Esophagus muscularis mucosa (tissue), 4 donors: Measurements from ENCODE around the gene SCAF8. TPM values are rescaled to one million over a fixed set of nuclear protein-coding genes. Genes with fewer than 3 reads are reported as not detected.

Experiments used
- DNase-seq: peaks from one replicate; pipeline ENCODE4 v3.0.0-alpha.2; 2017; ENCODE audit errors: extremely low spot score
- H3K27ac ChIP-seq, 4 donors: fragments of 200-600 bp; sonication (generic); replicated peaks in 1 of 4; 1 replicate in 3 of 4; 2 replicates in 1 of 4; pipeline ENCODE4 v1.5.1; 2016 to 2019; ENCODE audit warnings: mild to moderate bottlenecking in 1 of 4
- H3K27me3 ChIP-seq, 4 donors: fragments of 200-600 bp; sonication (generic); one replicate each; pipeline versions ENCODE4 v1.5.1 to v1.6.0; 2016 to 2019
- H3K36me3 ChIP-seq, 4 donors: fragments of 200-600 bp; sonication (generic); one replicate each; pipeline ENCODE4 v1.5.1; 2016 to 2019
- H3K4me1 ChIP-seq, 4 donors: fragments of 200-600 bp; sonication (generic); one replicate each; pipeline ENCODE4 v1.5.1; 2016 to 2019
- H3K4me3 ChIP-seq, 4 donors: fragments of 200-600 bp; sonication (generic); 1 replicate in 2 of 4; 2 replicates in 2 of 4; pipeline ENCODE4 v1.5.1; 2016 to 2019; ENCODE audit warnings: mild to moderate bottlenecking in 4 of 4, moderate library complexity in 1 of 4
- H3K9me3 ChIP-seq, 4 donors: fragments of 200-600 bp; sonication (generic); 1 replicate in 3 of 4; 2 replicates in 1 of 4; pipeline ENCODE4 v1.5.1; 2016 to 2019
- EP300 ChIP-seq: sonication (generic); formaldehyde crosslinking; IDR thresholded peaks from one replicate; pipeline ENCODE4 v1.6.1; 2017; ENCODE audit warnings: antibody characterized with exemption
- POLR2A ChIP-seq: fragments of 450-650 bp; IDR thresholded peaks from one replicate; pipeline ENCODE4 v1.6.1; 2017; ENCODE audit warnings: antibody characterized with exemption, moderate library complexity, mild to moderate bottlenecking, low read depth
- POLR2AphosphoS5 ChIP-seq, 2 donors: sonication (generic); formaldehyde crosslinking; IDR thresholded peaks; one replicate each; pipeline ENCODE4 v1.6.1; 2017; ENCODE audit warnings: antibody characterized with exemption in 2 of 2
- WGBS: methylation state at CpG from one replicate; pipeline ENCODE4 v1.1.5; 2018; 5-methylcytosine and 5-hydroxymethylcytosine counted together
- intact Hi-C: fragments of 100-400 bp; cut with DNase I; formaldehyde crosslinking; loops from one replicate; pipeline ENCODE4 v1.15.1; 2023
- total RNA-seq, 4 donors: library from RNA; depleted of rRNA; stranded (reverse); fragments of >200 nt; gene quantifications; one replicate each; pipeline versions ENCODE4 v1.1.0 to v1.2.1, GENCODE V29; 2016
- TF ChIP-seq, protein P1 (sequence below), 3 experiments: fragments of 200-600 bp in 2 of 3; fragments of 450-650 bp in 1 of 3; sonication (generic) in 2 of 3; IDR thresholded peaks; one replicate each; pipeline ENCODE4 v1.5.1; 2017 to 2019; ENCODE audit warnings: antibody characterized with exemption in 3 of 3, mild to moderate bottlenecking in 2 of 3, moderate library complexity in 1 of 3

Gene SCAF8
- total RNA-seq, 4 donors from 2014 or later = 35.7 to 42.0 (median 38.8) TPM

DNA sequence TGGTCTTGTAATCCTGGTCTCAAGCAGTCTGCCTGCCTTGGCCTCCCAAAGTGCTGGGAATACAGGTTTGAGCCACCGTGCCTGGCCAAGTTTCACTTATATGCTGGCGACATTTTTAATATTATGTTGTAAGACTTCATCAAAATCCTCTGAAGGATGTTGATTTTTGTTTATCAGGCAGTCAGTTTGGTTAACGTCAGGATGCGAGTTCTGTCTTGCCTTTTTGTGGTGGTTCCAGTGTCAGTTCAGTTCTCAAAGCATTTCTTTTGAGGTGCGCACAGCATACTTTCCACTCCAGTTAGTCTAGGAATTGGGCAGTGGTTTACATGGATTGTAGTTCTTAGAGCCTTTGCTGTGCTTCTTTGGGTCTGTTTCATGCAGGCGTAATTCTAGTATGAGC, 24.9 kb downstream of the SCAF8 start:
- TF ChIP-seq POLR2AphosphoS5 (IDR thresholded peaks at IDR 0.05) = no peak
- no peak for TF ChIP-seq EP300
- no peak for TF ChIP-seq POLR2A
- TF ChIP-seq, protein P1, sequence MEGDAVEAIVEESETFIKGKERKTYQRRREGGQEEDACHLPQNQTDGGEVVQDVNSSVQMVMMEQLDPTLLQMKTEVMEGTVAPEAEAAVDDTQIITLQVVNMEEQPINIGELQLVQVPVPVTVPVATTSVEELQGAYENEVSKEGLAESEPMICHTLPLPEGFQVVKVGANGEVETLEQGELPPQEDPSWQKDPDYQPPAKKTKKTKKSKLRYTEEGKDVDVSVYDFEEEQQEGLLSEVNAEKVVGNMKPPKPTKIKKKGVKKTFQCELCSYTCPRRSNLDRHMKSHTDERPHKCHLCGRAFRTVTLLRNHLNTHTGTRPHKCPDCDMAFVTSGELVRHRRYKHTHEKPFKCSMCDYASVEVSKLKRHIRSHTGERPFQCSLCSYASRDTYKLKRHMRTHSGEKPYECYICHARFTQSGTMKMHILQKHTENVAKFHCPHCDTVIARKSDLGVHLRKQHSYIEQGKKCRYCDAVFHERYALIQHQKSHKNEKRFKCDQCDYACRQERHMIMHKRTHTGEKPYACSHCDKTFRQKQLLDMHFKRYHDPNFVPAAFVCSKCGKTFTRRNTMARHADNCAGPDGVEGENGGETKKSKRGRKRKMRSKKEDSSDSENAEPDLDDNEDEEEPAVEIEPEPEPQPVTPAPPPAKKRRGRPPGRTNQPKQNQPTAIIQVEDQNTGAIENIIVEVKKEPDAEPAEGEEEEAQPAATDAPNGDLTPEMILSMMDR (IDR thresholded peaks at IDR 0.05) = no peak
- no peak for DNase-seq
- intact Hi-C loops = no loop called here
- no peak overlapping the region for H3K27ac ChIP-seq
- H3K4me3 ChIP-seq = no peak overlapping the region
- no peaks in the 10 kb centered on the region for H3K27me3 ChIP-seq
- no peaks in the 10 kb centered on the region for H3K36me3 ChIP-seq
- WGBS = 80% methylated on average over 6 of the region's 6 CpGs
- H3K9me3 ChIP-seq = no peaks in the 10 kb centered on the region
- H3K4me1 ChIP-seq = peaks cover 29 to 70% (median 59%) of the 10 kb centered on the region in 4 donors

DNA sequence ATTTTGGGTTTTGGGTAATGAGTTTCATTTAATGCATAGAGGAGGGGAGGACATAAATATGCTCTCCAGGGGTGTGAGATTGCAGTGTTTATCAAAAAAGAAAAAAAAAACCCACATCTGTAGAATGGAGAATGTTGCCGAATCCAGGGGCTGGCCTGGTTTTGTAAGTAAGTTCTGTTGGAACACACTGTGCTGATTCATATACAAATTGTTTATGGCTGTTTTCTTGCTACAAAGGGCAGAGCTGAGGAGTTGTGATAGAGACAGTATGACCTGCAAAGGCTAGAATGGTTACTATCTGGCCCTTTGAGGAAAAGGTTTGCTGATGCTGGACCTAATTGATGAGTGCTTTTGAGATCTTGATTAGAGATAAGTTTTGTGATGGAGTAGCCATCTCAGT, 30.4 kb downstream of the SCAF8 start:
- 90% methylated on average over 1 of the region's 1 CpG for WGBS

DNA sequence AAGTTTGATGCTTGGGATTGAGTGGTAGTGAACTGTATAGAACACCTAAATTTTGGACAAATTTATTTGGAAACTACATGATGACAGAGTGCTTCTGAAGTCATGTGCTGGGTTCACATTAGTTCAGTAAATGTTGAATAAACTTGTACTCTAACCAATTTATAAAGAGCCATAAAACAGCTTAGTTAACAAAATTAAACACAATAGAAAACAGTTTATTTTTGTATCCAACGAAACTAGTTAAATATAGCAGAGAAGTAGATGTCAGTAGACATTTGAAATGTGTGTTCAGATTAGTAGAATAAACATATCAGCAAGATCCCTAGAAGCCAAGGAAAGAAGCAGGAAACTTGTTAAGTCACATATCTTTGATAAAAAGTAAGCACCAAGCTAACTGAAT, 32.1 kb downstream of the SCAF8 start:
- Histone ChIP-seq H3K27ac (no peak overlapping the region), H3K27me3 (no peaks in the 10 kb centered on the region), H3K4me1 (peaks cover 52 to 78% (median 72%) of the 10 kb centered on the region in 4 donors), H3K4me3 (no peak overlapping the region), H3K9me3 (no peaks in the 10 kb centered on the region), H3K36me3 (no peaks in the 10 kb centered on the region)
- intact Hi-C loops = no loop called here
- no peak for DNase-seq
- no peak for TF ChIP-seq POLR2A
- TF ChIP-seq, protein P1 (IDR thresholded peaks at IDR 0.05) = no peak
- TF ChIP-seq EP300 = no peak
- no peak for TF ChIP-seq POLR2AphosphoS5 (IDR thresholded peaks at IDR 0.05)
- WGBS = 35% methylated on average over 1 of the region's 1 CpG

More for the DNA sequence above, 30.4 kb downstream of the SCAF8 start:
- H3K9me3 ChIP-seq = no peaks in the 10 kb centered on the region
- TF ChIP-seq POLR2A = no peak
- TF ChIP-seq EP300 = no peak
- TF ChIP-seq, protein P1 (IDR thresholded peaks at IDR 0.05) = no peak
- no peak for TF ChIP-seq POLR2AphosphoS5 (IDR thresholded peaks at IDR 0.05)
- intact Hi-C loops = no loop called here
- no peaks in the 10 kb centered on the region for H3K27me3 ChIP-seq
- no peak for DNase-seq
- H3K4me3 ChIP-seq = no peak overlapping the region
- no peaks in the 10 kb centered on the region for H3K36me3 ChIP-seq
- H3K27ac ChIP-seq = no peak overlapping the region
- H3K4me1 ChIP-seq = peaks cover 50 to 70% (median 65%) of the 10 kb centered on the region in 4 donors

DNA sequence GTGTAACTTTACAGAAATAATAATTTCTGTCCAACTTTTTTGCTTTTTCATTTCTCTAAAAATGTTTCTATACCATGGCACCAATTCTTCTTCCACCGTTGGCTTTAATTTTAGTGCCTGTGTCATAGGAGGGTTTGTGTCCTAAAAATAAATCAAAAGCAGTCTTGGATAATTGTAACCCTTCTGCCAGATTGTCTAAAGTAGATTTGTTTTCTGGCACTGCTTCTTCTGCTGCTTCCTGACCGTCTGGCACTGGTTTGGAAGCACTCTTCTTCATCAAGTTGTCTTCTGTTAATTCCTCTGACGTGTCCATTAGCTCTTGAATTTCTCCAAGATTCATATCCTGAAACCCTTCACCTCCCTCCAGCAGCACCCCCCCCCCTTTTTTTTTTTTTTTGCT, 33.1 kb downstream of the SCAF8 start:
- intact Hi-C loops = no loop called here
- Histone ChIP-seq H3K4me3 (no peak overlapping the region), H3K27me3 (no peaks in the 10 kb centered on the region), H3K36me3 (no peaks in the 10 kb centered on the region), H3K4me1 (peaks cover 56 to 81% (median 77%) of the 10 kb centered on the region in 4 donors), H3K27ac (peak overlapping the region in 1 of 4 donors; percentile 18), H3K9me3 (no peaks in the 10 kb centered on the region)
- no peak for DNase-seq
- TF ChIP-seq POLR2AphosphoS5 (IDR thresholded peaks at IDR 0.05) (no peak), EP300 (no peak), POLR2A (no peak)
- TF ChIP-seq, protein P1 (IDR thresholded peaks at IDR 0.05) = no peak
- 22% methylated on average over 3 of the region's 3 CpGs for WGBS

DNA sequence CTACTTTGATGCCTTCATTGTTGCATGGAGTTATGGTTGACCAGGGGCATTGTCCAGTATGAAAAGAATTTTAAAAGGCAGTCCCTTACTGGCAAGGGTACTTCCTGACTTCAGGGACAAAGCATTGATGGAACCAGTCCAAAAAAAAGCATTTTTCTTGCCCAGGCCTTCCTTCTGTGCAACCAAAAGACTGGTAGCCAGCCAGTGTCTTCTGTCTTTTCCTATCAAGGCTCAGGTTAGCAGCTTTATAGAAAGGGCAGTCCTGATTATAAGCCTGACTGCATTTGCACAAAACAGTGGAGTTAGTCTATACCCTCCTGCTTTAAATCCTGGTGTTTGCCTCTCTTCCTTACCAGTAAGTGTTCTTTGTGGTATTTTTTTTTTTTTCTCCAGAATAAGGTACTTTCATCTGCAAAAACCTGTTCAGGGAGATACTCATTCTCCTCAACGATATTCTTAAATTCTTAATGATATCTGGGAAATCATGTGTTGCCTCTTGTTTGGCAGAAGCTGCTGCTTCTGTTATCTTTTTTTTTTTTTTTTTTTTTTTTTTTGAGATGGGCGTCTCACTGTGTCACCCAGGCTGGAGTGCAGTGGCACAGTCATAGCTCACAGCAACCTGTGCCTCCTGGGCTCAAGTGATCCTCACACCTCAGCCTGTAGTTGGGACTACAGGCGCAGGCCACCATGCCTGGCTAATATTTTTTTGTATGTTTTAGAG, 33.9 kb downstream of the SCAF8 start:
- Histone ChIP-seq H3K36me3 (no peaks in the 10 kb centered on the region), H3K9me3 (no peaks in the 10 kb centered on the region), H3K4me1 (peaks cover 56 to 81% (median 78%) of the 10 kb centered on the region in 4 donors), H3K4me3 (no peak overlapping the region), H3K27ac (no peak overlapping the region), H3K27me3 (no peaks in the 10 kb centered on the region)
- no peak for DNase-seq
- intact Hi-C loops = no loop called here
- TF ChIP-seq EP300 (no peak), POLR2A (no peak), POLR2AphosphoS5 (IDR thresholded peaks at IDR 0.05) (no peak)
- TF ChIP-seq, protein P1 (IDR thresholded peaks at IDR 0.05) = no peak
- WGBS = 67% methylated on average over 3 of the region's 3 CpGs
